ENCODE measurements around the gene TEX26. TPM values are rescaled to one million over a fixed set of nuclear protein-coding genes. Genes with fewer than 3 reads are reported as not detected.

The TEX26 gene
- total RNA-seq, 1 donor from 2014 or later: not detected

DNA sequence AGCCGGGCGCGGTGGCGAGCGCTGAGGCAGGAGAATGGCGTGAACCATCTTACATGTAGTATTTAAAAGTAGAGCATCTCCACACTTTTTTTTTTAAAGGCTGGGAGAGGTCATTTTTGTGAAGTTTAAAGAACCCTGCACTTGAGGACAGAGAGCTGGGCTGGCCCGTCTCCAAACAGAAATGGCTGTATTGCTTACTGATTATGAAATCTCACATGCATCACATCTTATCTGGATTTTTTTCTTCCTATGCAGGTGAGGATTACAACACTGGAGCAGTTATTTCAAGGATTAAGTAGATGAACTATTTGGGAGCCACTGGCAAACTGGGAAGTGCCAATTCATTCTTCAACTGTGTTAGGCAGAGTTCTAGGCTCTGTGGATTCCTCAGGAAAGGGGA is 59.5 kb downstream of the TEX26 start:
- Histone ChIP-seq H3K27me3 (no peaks in the 10 kb centered on the region), H3K4me3 (no peak overlapping the region), H3K27ac (no peak overlapping the region), H3K9me3 (no peaks in the 10 kb centered on the region), H3K4me1 (no peaks in the 10 kb centered on the region), H3K36me3 (no peaks in the 10 kb centered on the region)
- intact Hi-C loops (cut with DNase I): no loop called here
- no peak for TF ChIP-seq CTCF (IDR thresholded peaks at IDR 0.05)
- DNase-seq (ENCODE audit: low spot score in 2 of 2): no peak

- Histone ChIP-seq H3K9me3 (no peaks in the 10 kb centered on the region), H3K27me3 (no peaks in the 10 kb centered on the region), H3K36me3 (no peaks in the 10 kb centered on the region), H3K4me1 (no peaks in the 10 kb centered on the region), H3K4me3 (no peak overlapping the region), H3K27ac (no peak overlapping the region)
- TF ChIP-seq CTCF (IDR thresholded peaks at IDR 0.05): no peak
- no peak for DNase-seq (ENCODE audit: low spot score in 2 of 2)
- intact Hi-C loops (cut with DNase I): no loop called here
Measured at GRCh38 chr13:30995331-30995730, 62.9 kb downstream of the TEX26 start.

- H3K36me3 ChIP-seq: no peaks in the 10 kb centered on the region
- H3K9me3 ChIP-seq: no peaks in the 10 kb centered on the region
- intact Hi-C loops (cut with DNase I): no loop called here
- no peaks in the 10 kb centered on the region for H3K4me1 ChIP-seq
- H3K4me3 ChIP-seq: no peak overlapping the region
- H3K27me3 ChIP-seq: no peaks in the 10 kb centered on the region
- no peak for TF ChIP-seq CTCF (IDR thresholded peaks at IDR 0.05)
- no peak for DNase-seq (ENCODE audit: low spot score in 2 of 2)
- H3K27ac ChIP-seq: no peak overlapping the region
Measured at GRCh38 chr13:30997697-30998096, 65.2 kb downstream of the TEX26 start.

DNA sequence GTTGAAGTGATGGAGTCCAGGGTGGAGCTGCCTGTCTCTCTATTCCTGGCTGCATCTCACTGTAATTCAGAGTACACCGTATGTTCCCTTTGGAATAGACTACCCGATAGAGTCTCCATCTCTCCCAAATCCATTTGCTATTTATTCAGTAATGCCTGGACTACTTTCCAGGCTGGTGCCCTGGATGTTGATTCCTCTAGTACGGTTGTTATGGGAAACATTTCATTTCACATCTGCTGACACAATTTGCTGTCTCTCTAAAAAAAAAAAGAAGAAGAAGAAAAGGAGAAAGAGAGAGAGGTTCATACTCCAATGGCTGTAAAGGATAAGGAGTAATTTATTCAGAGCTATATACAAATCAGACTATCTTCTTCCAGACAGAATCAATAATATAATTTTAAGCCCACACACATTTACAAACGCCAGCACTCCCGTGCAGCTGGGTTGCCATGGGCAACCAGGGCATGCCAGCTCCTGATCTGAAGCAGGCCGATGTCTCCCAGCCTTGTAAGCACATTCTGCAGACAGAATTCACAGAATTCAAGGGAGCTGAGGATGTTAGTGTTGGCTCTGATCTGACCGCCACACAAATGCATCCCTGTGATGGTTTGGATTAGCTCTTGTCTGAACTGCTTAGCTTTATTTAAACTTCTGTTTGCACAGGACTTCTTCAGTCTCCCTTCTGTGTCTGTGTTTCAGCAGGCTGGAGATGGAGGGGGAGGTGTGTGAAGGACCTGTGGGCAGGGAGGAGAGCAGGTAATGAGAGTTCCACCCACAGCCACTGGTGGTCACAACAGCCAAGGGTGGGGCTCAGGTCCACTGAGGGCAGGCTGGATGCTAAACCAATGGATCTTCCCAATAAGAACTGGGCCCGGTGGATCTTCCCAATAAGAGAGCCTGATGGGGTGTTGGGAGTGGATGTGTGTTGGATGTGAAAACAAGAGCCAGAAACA is 66.0 kb downstream of the TEX26 start:
- no peak for TF ChIP-seq CTCF (IDR thresholded peaks at IDR 0.05)
- Histone ChIP-seq H3K27me3 (no peaks in the 10 kb centered on the region), H3K4me1 (no peaks in the 10 kb centered on the region), H3K36me3 (no peaks in the 10 kb centered on the region), H3K4me3 (no peak overlapping the region), H3K27ac (no peak overlapping the region), H3K9me3 (no peaks in the 10 kb centered on the region)
- intact Hi-C loops (cut with DNase I): no loop called here
- no peak for DNase-seq (ENCODE audit: low spot score in 2 of 2)

GRCh38 chr13:31000889-31001288 is 68.4 kb downstream of the TEX26 start:
- no peak for TF ChIP-seq CTCF (IDR thresholded peaks at IDR 0.05)
- H3K36me3 ChIP-seq: no peaks in the 10 kb centered on the region
- H3K27ac ChIP-seq: no peak overlapping the region
- intact Hi-C loops (cut with DNase I): no loop called here
- no peak overlapping the region for H3K4me3 ChIP-seq
- no peaks in the 10 kb centered on the region for H3K27me3 ChIP-seq
- no peak for DNase-seq (ENCODE audit: low spot score in 2 of 2)
- H3K4me1 ChIP-seq: no peaks in the 10 kb centered on the region
- H3K9me3 ChIP-seq: no peaks in the 10 kb centered on the region
